KMS-11 (cell line): ENCODE data around the gene CPA5.

Experiments used
- H2AFZ ChIP-seq: fragments of 200-600 bp; sonication (generic); 2 replicates; pipeline ENCODE4 v1.6.1; 2016; ENCODE audit warnings: antibody characterized with exemption, mixed run types, low read depth
- H3K27ac ChIP-seq: fragments of 200-600 bp; sonication (generic); 2 replicates; pipeline ENCODE4 v1.6.1; 2016; ENCODE audit warnings: mild to moderate bottlenecking, mixed run types
- H3K27me3 ChIP-seq: fragments of 200-600 bp; sonication (generic); 2 replicates; pipeline ENCODE4 v1.6.1; 2017; ENCODE audit warnings: mild to moderate bottlenecking, low read depth, mixed run types, moderate library complexity; ENCODE audit not compliant: insufficient read depth
- H3K36me3 ChIP-seq: fragments of 200-600 bp; sonication (generic); 2 replicates; pipeline ENCODE4 v1.6.1; 2017; ENCODE audit warnings: mild to moderate bottlenecking, mixed run types; ENCODE audit not compliant: insufficient read depth
- H3K4me1 ChIP-seq: fragments of 200-600 bp; sonication (generic); 2 replicates; pipeline ENCODE4 v1.6.1; 2016; ENCODE audit warnings: mild to moderate bottlenecking, low read depth, mixed run types; ENCODE audit not compliant: poor library complexity, severe bottlenecking
- H3K4me2 ChIP-seq: fragments of 200-600 bp; sonication (generic); 2 replicates; pipeline ENCODE4 v1.7.0; 2016; ENCODE audit warnings: mild to moderate bottlenecking, mixed run types
- H3K4me3 ChIP-seq: fragments of 200-600 bp; sonication (generic); IDR thresholded peaks from 2 replicates; pipeline ENCODE4 v1.6.1; 2017; ENCODE audit warnings: low read depth, low read length, mixed read lengths; ENCODE audit not compliant: insufficient read depth
- H3K79me2 ChIP-seq: fragments of 200-600 bp; sonication (generic); 2 replicates; pipeline ENCODE4 v1.6.1; 2016; ENCODE audit warnings: low read depth, mixed run types; ENCODE audit not compliant: insufficient read depth
- H3K9ac ChIP-seq: fragments of 200-600 bp; sonication (generic); 2 replicates; pipeline ENCODE4 v1.6.1; 2016; ENCODE audit warnings: mild to moderate bottlenecking, mixed run types
- H4K20me1 ChIP-seq: fragments of 200-600 bp; sonication (generic); 2 replicates; pipeline ENCODE4 v1.6.1; 2016; ENCODE audit warnings: mild to moderate bottlenecking, mixed run types; ENCODE audit not compliant: insufficient read depth
- CTCF ChIP-seq: fragments of 200-600 bp; sonication (generic); conservative IDR thresholded peaks from 2 replicates; pipeline ENCODE4 v1.6.1; 2017; ENCODE audit warnings: low read depth, mild to moderate bottlenecking, antibody characterized with exemption, low read length, moderate library complexity, mixed read lengths

Gene CPA5

GRCh38 chr7:130303127-130303526 is 41.5 kb upstream of the CPA5 start:
- no peak overlapping the region for H3K9ac ChIP-seq
- no peak overlapping the region for H3K4me3 ChIP-seq
- H3K27ac ChIP-seq = no peak overlapping the region
- H3K4me1 ChIP-seq = no peaks in the 10 kb centered on the region
- no peaks in the 10 kb centered on the region for H3K27me3 ChIP-seq
- H4K20me1 ChIP-seq = no peaks in the 10 kb centered on the region
- H3K4me2 ChIP-seq = no peak overlapping the region
- no peaks in the 10 kb centered on the region for H3K36me3 ChIP-seq
- H2AFZ ChIP-seq = no peak overlapping the region
- H3K79me2 ChIP-seq = no peaks in the 10 kb centered on the region
- no peak for TF ChIP-seq CTCF

GRCh38 chr7:130303551-130303950 is 41.1 kb upstream of the CPA5 start:
- Histone ChIP-seq H2AFZ (no peak overlapping the region), H3K4me1 (no peaks in the 10 kb centered on the region), H3K4me2 (no peak overlapping the region), H3K9ac (no peak overlapping the region), H3K27me3 (no peaks in the 10 kb centered on the region), H3K27ac (no peak overlapping the region), H4K20me1 (no peaks in the 10 kb centered on the region), H3K36me3 (no peaks in the 10 kb centered on the region), H3K4me3 (no peak overlapping the region), H3K79me2 (no peaks in the 10 kb centered on the region)
- TF ChIP-seq CTCF = no peak

GRCh38 chr7:130303982-130304381 is 40.6 kb upstream of the CPA5 start:
- Histone ChIP-seq H3K4me1 (no peaks in the 10 kb centered on the region), H3K36me3 (no peaks in the 10 kb centered on the region), H3K79me2 (no peaks in the 10 kb centered on the region), H3K9ac (no peak overlapping the region), H3K4me2 (no peak overlapping the region), H4K20me1 (no peaks in the 10 kb centered on the region), H3K27ac (no peak overlapping the region), H2AFZ (no peak overlapping the region), H3K27me3 (no peaks in the 10 kb centered on the region), H3K4me3 (no peak overlapping the region)
- TF ChIP-seq CTCF = no peak

- TF ChIP-seq CTCF = no peak
- Histone ChIP-seq H3K79me2 (no peaks in the 10 kb centered on the region), H3K4me2 (no peak overlapping the region), H3K4me3 (no peak overlapping the region), H4K20me1 (no peaks in the 10 kb centered on the region), H3K4me1 (no peaks in the 10 kb centered on the region), H3K27ac (no peak overlapping the region), H3K9ac (no peak overlapping the region), H3K36me3 (no peaks in the 10 kb centered on the region), H3K27me3 (no peaks in the 10 kb centered on the region), H2AFZ (no peak overlapping the region)
These were observed 39.7 kb upstream of the CPA5 start for GRCh38 chr7:130304878-130305277.
